Measurements from ENCODE around the gene RGS7BP.

- TF ChIP-seq CTCF (conservative IDR thresholded peaks at IDR 0.05 in 1 of 2, IDR thresholded peaks at IDR 0.05 in 1 of 2; ENCODE audit: extremely low read depth in 1 of 2, insufficient read depth in 1 of 2, low read depth in 1 of 2, low read length in 2 of 2) (no peak), EZH2 (IDR thresholded peaks at IDR 0.05; ENCODE audit: borderline replicate concordance, low read length) (no peak)
Measured at GRCh38 chr5:64566310-64566916, 60.6 kb downstream of the RGS7BP start.

Measured in mammary epithelial cell (primary cell).